GM19468 (cell line): Measurements from ENCODE around the gene KANSL3.
"Not testable (repeated sequence)": the region's sequence is repeated elsewhere in the genome, so short reads cannot be mapped to it uniquely, and the experiment has no call there.

Experiments used
- ATAC-seq: cut with Tn5 transposase; IDR thresholded peaks from one replicate; pipeline ENCODE4 v1.9.1; 2021; ENCODE audit warnings: mild to moderate bottlenecking, moderate library complexity, moderate number of reproducible peaks; ENCODE audit not compliant: unreplicated experiment; ENCODE audit errors: extremely low read depth

KANSL3 gene

GRCh38 chr2:96656540-96656939 lies 18.4 kb upstream of the KANSL3 start:
- no peak for ATAC-seq

- ATAC-seq = no peak
Measured at GRCh38 chr2:96655526-96655925, 17.4 kb upstream of the KANSL3 start.

- not testable (repeated sequence) for ATAC-seq
Measured at GRCh38 chr2:96654791-96655190, 16.7 kb upstream of the KANSL3 start.

GRCh38 chr2:96651793-96652192 lies 13.7 kb upstream of the KANSL3 start:
- no peak for ATAC-seq

- no peak for ATAC-seq
Measured at GRCh38 chr2:96649342-96649741, 11.2 kb upstream of the KANSL3 start.

- ATAC-seq = no peak
Measured at GRCh38 chr2:96648306-96648930, 10.3 kb upstream of the KANSL3 start.

GRCh38 chr2:96647681-96648080 lies 9.6 kb upstream of the KANSL3 start:
- no peak for ATAC-seq

GRCh38 chr2:96642564-96643360 lies 4.7 kb upstream of the KANSL3 start, which contains the start of gene FER1L5:
Gene FER1L5 (plus strand): TSS chr2:96642764. CDS start chr2:96642837, 73 bp downstream.
- no peak for ATAC-seq

- peak; percentile 14 for ATAC-seq
Measured at GRCh38 chr2:96637385-96638143, 548 bp downstream of the KANSL3 start.

GRCh38 chr2:96636551-96637171 lies 1.5 kb downstream of the KANSL3 start:
- no peak for ATAC-seq

GRCh38 chr2:96633641-96634040 lies 4.5 kb downstream of the KANSL3 start:
- ATAC-seq = no peak

- ATAC-seq = no peak
Measured at GRCh38 chr2:96631804-96632435, 6.2 kb downstream of the KANSL3 start.

GRCh38 chr2:96626553-96626942 lies 11.6 kb downstream of the KANSL3 start:
- ATAC-seq = no peak

- ATAC-seq = no peak
Measured at GRCh38 chr2:96625571-96626552, 12.2 kb downstream of the KANSL3 start.

GRCh38 chr2:96623116-96623515 lies 15.0 kb downstream of the KANSL3 start:
- ATAC-seq = no peak

GRCh38 chr2:96622544-96622943 lies 15.6 kb downstream of the KANSL3 start:
- no peak for ATAC-seq

GRCh38 chr2:96618596-96619283 lies 19.4 kb downstream of the KANSL3 start:
- no peak for ATAC-seq

- ATAC-seq = no peak
Measured at GRCh38 chr2:96617012-96617411, 21.1 kb downstream of the KANSL3 start.
